ENCODE results near the gene GSK3A.

DNA sequence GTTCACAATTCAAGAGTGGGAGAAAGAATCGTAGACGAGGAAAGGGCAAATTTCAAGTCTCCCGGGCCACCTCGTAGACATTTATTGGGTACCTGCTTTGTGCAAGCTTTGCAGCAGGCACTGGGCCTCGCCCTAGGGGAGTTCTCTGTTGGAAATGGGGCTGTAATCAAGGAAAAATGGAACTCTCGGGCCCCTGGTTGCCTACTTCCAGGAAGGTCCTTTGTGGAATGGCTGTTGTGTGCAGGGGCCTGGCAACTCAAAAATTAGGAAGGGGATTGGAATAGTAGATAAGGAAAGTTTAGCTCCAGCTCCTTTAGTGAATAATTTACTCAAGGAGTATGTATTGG lies 21.7 kb downstream of the GSK3A start:
- TF ChIP-seq CTCF (IDR thresholded peaks at IDR 0.05; ENCODE audit: low read length) (no peak), EZH2phosphoT487 (IDR thresholded peaks at IDR 0.05; ENCODE audit: low read length) (no peak), EZH2 (optimal IDR thresholded peaks at IDR 0.05; ENCODE audit: low read depth, low read length) (no peak)

Data from MM.1S (cell line).